Liver (tissue), 9 donors: ENCODE results near the gene EEF1AKMT2. TPM values are rescaled to one million over a fixed set of nuclear protein-coding genes. Genes with fewer than 3 reads are reported as not detected.

Source experiments
- DNase-seq: peaks from one replicate; pipeline ENCODE4 v3.0.0-alpha.2; 2017; ENCODE audit warnings: low spot score
- H3K27ac ChIP-seq, 2 donors: one replicate each; pipeline ENCODE4 v1.7.0; 2013; ENCODE audit warnings: inconsistent platforms in 2 of 2, low read length in 2 of 2, control low read depth in 1 of 2, low read depth in 1 of 2, mild to moderate bottlenecking in 1 of 2
- H3K27me3 ChIP-seq, 4 donors: one replicate each; pipeline versions ENCODE4 v1.6.1 to v1.7.0; 2013; ENCODE audit warnings: low read length in 3 of 4, inconsistent platforms in 1 of 4, mild to moderate bottlenecking in 1 of 4, moderate library complexity in 1 of 4; ENCODE audit not compliant: control insufficient read depth in 4 of 4, insufficient read depth in 4 of 4
- H3K36me3 ChIP-seq, 4 donors: one replicate each; pipeline versions ENCODE4 v1.6.1 to v1.7.0; 2013; ENCODE audit warnings: low read length in 3 of 4, mild to moderate bottlenecking in 3 of 4, low read depth in 1 of 4, moderate library complexity in 1 of 4; ENCODE audit not compliant: control insufficient read depth in 4 of 4, insufficient read depth in 3 of 4
- H3K4me1 ChIP-seq, 4 donors: one replicate each; pipeline versions ENCODE4 v1.6.1 to v1.7.0; 2013; ENCODE audit warnings: low read length in 3 of 4, mild to moderate bottlenecking in 3 of 4, moderate library complexity in 1 of 4; ENCODE audit not compliant: control insufficient read depth in 4 of 4, insufficient read depth in 4 of 4
- H3K4me3 ChIP-seq, 3 donors: one replicate each; pipeline versions ENCODE4 v1.6.1 to v1.7.0; 2013; ENCODE audit warnings: low read length in 3 of 3, control low read depth in 1 of 3, low read depth in 1 of 3, mild to moderate bottlenecking in 1 of 3
- H3K9ac ChIP-seq, 2 donors: one replicate each; pipeline ENCODE4 v1.7.0; 2013; ENCODE audit warnings: low read length in 2 of 2, mild to moderate bottlenecking in 2 of 2, moderate library complexity in 2 of 2, control low read depth in 1 of 2, low read depth in 1 of 2
- H3K9me3 ChIP-seq, 4 donors: one replicate each; pipeline versions ENCODE4 v1.6.1 to v1.7.0; 2013; ENCODE audit warnings: low read length in 3 of 4; ENCODE audit not compliant: control insufficient read depth in 4 of 4
- CTCF ChIP-seq: fragments of 150-350 bp; IDR thresholded peaks from 2 replicates; pipeline ENCODE4 v1.5.1; 2017; ENCODE audit warnings: improper control_type of control experiment, low read depth, low read length; ENCODE audit not compliant: missing input control
- EGR1 ChIP-seq, 2 donors: IDR thresholded peaks; 2 replicates each; pipeline ENCODE4 v1.6.1; 2016 to 2018; ENCODE audit warnings: antibody characterized with exemption in 2 of 2, low read depth in 2 of 2
- FOXA1 ChIP-seq: IDR thresholded peaks from 2 replicates; pipeline ENCODE4 v1.6.1; 2016; ENCODE audit warnings: antibody characterized with exemption
- FOXA2 ChIP-seq: IDR thresholded peaks from 2 replicates; pipeline ENCODE4 v1.6.1; 2016; ENCODE audit warnings: antibody characterized with exemption
- GABPA ChIP-seq, 2 donors: IDR thresholded peaks in 1 of 2; conservative IDR thresholded peaks in 1 of 2; 2 replicates each; pipeline ENCODE4 v1.6.1; 2016; ENCODE audit warnings: antibody characterized with exemption in 2 of 2, mild to moderate bottlenecking in 1 of 2, moderate library complexity in 1 of 2
- HNF4A ChIP-seq, 2 donors: conservative IDR thresholded peaks; 2 replicates each; pipeline ENCODE4 v1.6.1; 2016; ENCODE audit warnings: antibody characterized with exemption in 2 of 2, mild to moderate bottlenecking in 2 of 2
- HNF4G ChIP-seq: IDR thresholded peaks from 2 replicates; pipeline ENCODE4 v1.6.1; 2016; ENCODE audit warnings: antibody characterized with exemption
- JUND ChIP-seq, 2 donors: IDR thresholded peaks; 2 replicates each; pipeline ENCODE4 v1.6.1; 2016; ENCODE audit warnings: antibody characterized with exemption in 2 of 2
- MAX ChIP-seq: IDR thresholded peaks from 2 replicates; pipeline ENCODE4 v1.6.1; 2016; ENCODE audit warnings: antibody characterized with exemption
- NR2F2 ChIP-seq: IDR thresholded peaks from 2 replicates; pipeline ENCODE4 v1.6.1; 2016; ENCODE audit warnings: antibody characterized with exemption
- RAD21 ChIP-seq, 2 donors: IDR thresholded peaks; 2 replicates each; pipeline ENCODE4 v1.6.1; 2016; ENCODE audit warnings: antibody characterized with exemption in 2 of 2, mild to moderate bottlenecking in 2 of 2
- REST ChIP-seq: IDR thresholded peaks from 2 replicates; pipeline ENCODE4 v1.6.1; 2016; ENCODE audit warnings: antibody characterized with exemption, mild to moderate bottlenecking
- RXRA ChIP-seq, 2 donors: IDR thresholded peaks; 2 replicates each; pipeline ENCODE4 v1.6.1; 2017 to 2018; ENCODE audit warnings: antibody characterized with exemption in 2 of 2, mild to moderate bottlenecking in 1 of 2
- SP1 ChIP-seq: IDR thresholded peaks from 2 replicates; pipeline ENCODE4 v1.6.1; 2018; ENCODE audit warnings: antibody characterized with exemption, mild to moderate bottlenecking
- TAF1 ChIP-seq: conservative IDR thresholded peaks from 2 replicates; pipeline ENCODE4 v1.6.1; 2016; ENCODE audit warnings: antibody characterized with exemption, mild to moderate bottlenecking
- YY1 ChIP-seq: IDR thresholded peaks from 2 replicates; pipeline ENCODE4 v1.6.1; 2016; ENCODE audit warnings: antibody characterized with exemption, mild to moderate bottlenecking
- WGBS: extraction: QIAGEN DNeasy Blood & Tissue Kit; methylation state at CpG from one replicate; pipeline ENCODE4 v1.1.7; 2013; 5-methylcytosine and 5-hydroxymethylcytosine counted together
- polyA plus RNA-seq, 2 donors: library from polyadenylated mRNA; stranded (reverse) in 1 of 2; unstranded in 1 of 2; fragments of 200-250 nt in 1 of 2; fragments of >200 nt in 1 of 2; fragmentation: Nextera tagmentation in 1 of 2; extraction: Ambion mirVana in 1 of 2; gene quantifications; one replicate each; pipeline versions ENCODE4 v1.2.1 to v1.2.3, GENCODE V29; 2013 to 2015
- total RNA-seq, 2 donors: library from RNA; depleted of rRNA; stranded (reverse); fragments of >200 nt; gene quantifications; one replicate each; pipeline ENCODE4 v1.2.3, GENCODE V29; 2014
- TF ChIP-seq, protein P1 (sequence below): IDR thresholded peaks from 2 replicates; pipeline ENCODE4 v1.6.1; 2016; ENCODE audit warnings: antibody characterized with exemption
- TF ChIP-seq, protein P2 (sequence below): IDR thresholded peaks from 2 replicates; pipeline ENCODE4 v1.6.1; 2016; ENCODE audit warnings: antibody characterized with exemption
- donor health status: healthy.
- donor health status: healthy.
- donor health status: healthy.
- donor health status: healthy.
- donor health status: healthy.

EEF1AKMT2 gene
- total and polyA plus RNA-seq, 4 donors: 5.9 to 12.7 (median 8.5) TPM

- no peaks in the 10 kb centered on the region for H3K36me3 ChIP-seq
- TF ChIP-seq HNF4A (conservative IDR thresholded peaks at IDR 0.05) (no peak), GABPA (IDR thresholded peaks at IDR 0.05 in 1 of 2, conservative IDR thresholded peaks at IDR 0.05 in 1 of 2) (no peak), HNF4G (no peak), YY1 (no peak), NR2F2 (no peak), RXRA (IDR thresholded peaks at IDR 0.05) (no peak), JUND (IDR thresholded peaks at IDR 0.05) (no peak), FOXA1 (no peak), CTCF (no peak), MAX (no peak)
- TF ChIP-seq, protein P1, sequence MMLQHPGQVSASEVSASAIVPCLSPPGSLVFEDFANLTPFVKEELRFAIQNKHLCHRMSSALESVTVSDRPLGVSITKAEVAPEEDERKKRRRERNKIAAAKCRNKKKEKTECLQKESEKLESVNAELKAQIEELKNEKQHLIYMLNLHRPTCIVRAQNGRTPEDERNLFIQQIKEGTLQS: no peak
- H3K9ac ChIP-seq: peak overlapping the region in 1 of 2 donors; percentile 27
- peaks cover 12 to 62% (median 55%) of the 10 kb centered on the region in 4 donors for H3K4me1 ChIP-seq
- no peak for DNase-seq
- no peaks in the 10 kb centered on the region for H3K27me3 ChIP-seq
- peak overlapping the region in 1 of 3 donors; percentile 86 for H3K4me3 ChIP-seq
- WGBS: 64% methylated on average over 9 of the region's 9 CpGs
- H3K9me3 ChIP-seq: no peaks in the 10 kb centered on the region
- peak overlapping the region; percentile 39 to 71 for H3K27ac ChIP-seq
These were observed 49.7 kb downstream of the EEF1AKMT2 start for GRCh38 chr10:124741922-124742412.

GRCh38 chr10:124741281-124741921 lies 50.3 kb downstream of the EEF1AKMT2 start:
- H3K36me3 ChIP-seq: no peaks in the 10 kb centered on the region
- H3K9me3 ChIP-seq: no peaks in the 10 kb centered on the region
- H3K4me3 ChIP-seq: no peak overlapping the region
- 27% methylated on average over 13 of the region's 13 CpGs for WGBS
- no peaks in the 10 kb centered on the region for H3K27me3 ChIP-seq
- TF ChIP-seq FOXA2 (no peak), HNF4A (conservative IDR thresholded peaks at IDR 0.05) (no peak), GABPA (IDR thresholded peaks at IDR 0.05 in 1 of 2, conservative IDR thresholded peaks at IDR 0.05 in 1 of 2) (no peak), JUND (IDR thresholded peaks at IDR 0.05) (no peak), TAF1 (no peak), CTCF (peak; percentile 81), RXRA (IDR thresholded peaks at IDR 0.05) (peak in 1 of 2 donors; percentile 22), EGR1 (IDR thresholded peaks at IDR 0.05; ENCODE audit: low read depth in 2 of 2) (no peak), SP1 (no peak), RAD21 (IDR thresholded peaks at IDR 0.05) (peak; percentile 81 to 85), MAX (no peak), REST (no peak), YY1 (no peak), HNF4G (no peak), NR2F2 (peak; percentile 61), FOXA1 (no peak)
- TF ChIP-seq, protein P2, sequence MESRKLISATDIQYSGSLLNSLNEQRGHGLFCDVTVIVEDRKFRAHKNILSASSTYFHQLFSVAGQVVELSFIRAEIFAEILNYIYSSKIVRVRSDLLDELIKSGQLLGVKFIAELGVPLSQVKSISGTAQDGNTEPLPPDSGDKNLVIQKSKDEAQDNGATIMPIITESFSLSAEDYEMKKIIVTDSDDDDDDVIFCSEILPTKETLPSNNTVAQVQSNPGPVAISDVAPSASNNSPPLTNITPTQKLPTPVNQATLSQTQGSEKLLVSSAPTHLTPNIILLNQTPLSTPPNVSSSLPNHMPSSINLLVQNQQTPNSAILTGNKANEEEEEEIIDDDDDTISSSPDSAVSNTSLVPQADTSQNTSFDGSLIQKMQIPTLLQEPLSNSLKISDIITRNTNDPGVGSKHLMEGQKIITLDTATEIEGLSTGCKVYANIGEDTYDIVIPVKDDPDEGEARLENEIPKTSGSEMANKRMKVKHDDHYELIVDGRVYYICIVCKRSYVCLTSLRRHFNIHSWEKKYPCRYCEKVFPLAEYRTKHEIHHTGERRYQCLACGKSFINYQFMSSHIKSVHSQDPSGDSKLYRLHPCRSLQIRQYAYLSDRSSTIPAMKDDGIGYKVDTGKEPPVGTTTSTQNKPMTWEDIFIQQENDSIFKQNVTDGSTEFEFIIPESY: no peak
- TF ChIP-seq, protein P1: no peak
- peak overlapping the region in 1 of 2 donors; percentile 27 for H3K9ac ChIP-seq
- peaks cover 13 to 68% (median 61%) of the 10 kb centered on the region in 4 donors for H3K4me1 ChIP-seq
- peak overlapping the region; percentile 71 to 85 for H3K27ac ChIP-seq
- peak; percentile 86 for DNase-seq
